Measurements from ENCODE around the gene SAMD7. TPM values are rescaled to one million over a fixed set of nuclear protein-coding genes. Genes with fewer than 3 reads are reported as not detected.

The SAMD7 gene
- total and polyA plus RNA-seq, 2 donors, result not detected

GRCh38 chr3:169968224-169968885, 57.0 kb downstream of the SAMD7 start:
- WGBS, result 79% methylated on average over 2 of the region's 2 CpGs
- Histone ChIP-seq H3K36me3 (ENCODE audit: control insufficient read depth in 2 of 2, insufficient read depth in 2 of 2, low read length in 1 of 2) (peaks cover 0 to 11% of the 10 kb centered on the region in 2 donors), H3K27ac (ENCODE audit: low read depth in 1 of 2, low read length in 1 of 2) (no peak overlapping the region), H3K4me1 (ENCODE audit: control insufficient read depth in 2 of 2, insufficient read depth in 2 of 2, low read length in 2 of 2) (peaks cover 5 to 9% of the 10 kb centered on the region in 2 donors), H3K27me3 (ENCODE audit: control insufficient read depth in 2 of 2, insufficient read depth in 1 of 2, low read length in 1 of 2) (no peaks in the 10 kb centered on the region), H3K9me3 (ENCODE audit: control insufficient read depth in 2 of 2, insufficient read depth in 1 of 2, low read length in 1 of 2) (no peaks in the 10 kb centered on the region), H3K4me3 (ENCODE audit: low read length in 2 of 2) (no peak overlapping the region)
- no peak for DNase-seq (ENCODE audit: low read depth in 6 of 9, low spot score in 9 of 9)

- 95% methylated on average over 5 of the region's 5 CpGs for WGBS
- H3K27ac ChIP-seq (ENCODE audit: low read depth in 1 of 2, low read length in 1 of 2), result no peak overlapping the region
- H3K9me3 ChIP-seq (ENCODE audit: control insufficient read depth in 2 of 2, insufficient read depth in 1 of 2, low read length in 1 of 2), result no peaks in the 10 kb centered on the region
- peaks cover 0 to 11% of the 10 kb centered on the region in 2 donors for H3K36me3 ChIP-seq (ENCODE audit: control insufficient read depth in 2 of 2, insufficient read depth in 2 of 2, low read length in 1 of 2)
- no peaks in the 10 kb centered on the region for H3K27me3 ChIP-seq (ENCODE audit: control insufficient read depth in 2 of 2, insufficient read depth in 1 of 2, low read length in 1 of 2)
- DNase-seq (ENCODE audit: low read depth in 6 of 9, low spot score in 9 of 9), result no peak
- no peak overlapping the region for H3K4me3 ChIP-seq (ENCODE audit: low read length in 2 of 2)
- peaks cover 5 to 9% of the 10 kb centered on the region in 2 donors for H3K4me1 ChIP-seq (ENCODE audit: control insufficient read depth in 2 of 2, insufficient read depth in 2 of 2, low read length in 2 of 2)
Measured at GRCh38 chr3:169969174-169970095, 58.1 kb downstream of the SAMD7 start.

- Histone ChIP-seq H3K36me3 (ENCODE audit: control insufficient read depth in 2 of 2, insufficient read depth in 2 of 2, low read length in 1 of 2) (peaks cover 1 to 17% of the 10 kb centered on the region in 2 donors), H3K4me3 (ENCODE audit: low read length in 2 of 2) (no peak overlapping the region), H3K27ac (ENCODE audit: low read depth in 1 of 2, low read length in 1 of 2) (no peak overlapping the region), H3K4me1 (ENCODE audit: control insufficient read depth in 2 of 2, insufficient read depth in 2 of 2, low read length in 2 of 2) (peaks cover 5 to 9% of the 10 kb centered on the region in 2 donors), H3K9me3 (ENCODE audit: control insufficient read depth in 2 of 2, insufficient read depth in 1 of 2, low read length in 1 of 2) (no peaks in the 10 kb centered on the region), H3K27me3 (ENCODE audit: control insufficient read depth in 2 of 2, insufficient read depth in 1 of 2, low read length in 1 of 2) (no peaks in the 10 kb centered on the region)
- DNase-seq (ENCODE audit: low read depth in 6 of 9, low spot score in 9 of 9), result no peak
- WGBS, result 79% methylated on average over 1 of the region's 1 CpG
Measured at GRCh38 chr3:169970847-169971246, 59.5 kb downstream of the SAMD7 start.

- no peaks in the 10 kb centered on the region for H3K9me3 ChIP-seq (ENCODE audit: control insufficient read depth in 2 of 2, insufficient read depth in 1 of 2, low read length in 1 of 2)
- no peak overlapping the region for H3K27ac ChIP-seq (ENCODE audit: low read depth in 1 of 2, low read length in 1 of 2)
- no peaks in the 10 kb centered on the region for H3K27me3 ChIP-seq (ENCODE audit: control insufficient read depth in 2 of 2, insufficient read depth in 1 of 2, low read length in 1 of 2)
- peaks cover 5 to 22% of the 10 kb centered on the region in 2 donors for H3K36me3 ChIP-seq (ENCODE audit: control insufficient read depth in 2 of 2, insufficient read depth in 2 of 2, low read length in 1 of 2)
- DNase-seq (ENCODE audit: low read depth in 6 of 9, low spot score in 9 of 9), result no peak
- H3K4me1 ChIP-seq (ENCODE audit: control insufficient read depth in 2 of 2, insufficient read depth in 2 of 2, low read length in 2 of 2), result peaks cover 0 to 3% of the 10 kb centered on the region in 2 donors
- no peak overlapping the region for H3K4me3 ChIP-seq (ENCODE audit: low read length in 2 of 2)
- WGBS, result 98% methylated on average over 2 of the region's 2 CpGs
Measured at GRCh38 chr3:169971522-169971921, 60.1 kb downstream of the SAMD7 start.

- H3K36me3 ChIP-seq (ENCODE audit: control insufficient read depth in 2 of 2, insufficient read depth in 2 of 2, low read length in 1 of 2), result peaks cover 37 to 86% of the 10 kb centered on the region in 2 donors
- H3K27ac ChIP-seq (ENCODE audit: low read depth in 1 of 2, low read length in 1 of 2), result no peak overlapping the region
- H3K27me3 ChIP-seq (ENCODE audit: control insufficient read depth in 2 of 2, insufficient read depth in 1 of 2, low read length in 1 of 2), result no peaks in the 10 kb centered on the region
- no peaks in the 10 kb centered on the region for H3K9me3 ChIP-seq (ENCODE audit: control insufficient read depth in 2 of 2, insufficient read depth in 1 of 2, low read length in 1 of 2)
- WGBS, result 94% methylated on average over 2 of the region's 2 CpGs
- DNase-seq (ENCODE audit: low read depth in 6 of 9, low spot score in 9 of 9), result no peak
- H3K4me3 ChIP-seq (ENCODE audit: low read length in 2 of 2), result no peak overlapping the region
- no peaks in the 10 kb centered on the region for H3K4me1 ChIP-seq (ENCODE audit: control insufficient read depth in 2 of 2, insufficient read depth in 2 of 2, low read length in 2 of 2)
Measured at GRCh38 chr3:169980055-169980454, 68.7 kb downstream of the SAMD7 start.

- H3K36me3 ChIP-seq (ENCODE audit: control insufficient read depth in 2 of 2, insufficient read depth in 2 of 2, low read length in 1 of 2), result peaks cover 30 to 85% of the 10 kb centered on the region in 2 donors
- no peak for DNase-seq (ENCODE audit: low read depth in 6 of 9, low spot score in 9 of 9)
- no peaks in the 10 kb centered on the region for H3K27me3 ChIP-seq (ENCODE audit: control insufficient read depth in 2 of 2, insufficient read depth in 1 of 2, low read length in 1 of 2)
- no peak overlapping the region for H3K27ac ChIP-seq (ENCODE audit: low read depth in 1 of 2, low read length in 1 of 2)
- no peaks in the 10 kb centered on the region for H3K9me3 ChIP-seq (ENCODE audit: control insufficient read depth in 2 of 2, insufficient read depth in 1 of 2, low read length in 1 of 2)
- no peak overlapping the region for H3K4me3 ChIP-seq (ENCODE audit: low read length in 2 of 2)
- H3K4me1 ChIP-seq (ENCODE audit: control insufficient read depth in 2 of 2, insufficient read depth in 2 of 2, low read length in 2 of 2), result no peaks in the 10 kb centered on the region
- 75% methylated on average over 3 of the region's 3 CpGs for WGBS
Measured at GRCh38 chr3:169984292-169984691, 72.9 kb downstream of the SAMD7 start.

Other genes with a start within 250 kb of the SAMD7 start
- 3.2 TPM for gene MECOM, start 247.9 kb upstream of the SAMD7 start, total RNA-seq
- gene MECOM, start 247.9 kb upstream of the SAMD7 start, polyA plus RNA-seq, result 3.5 TPM
- gene TERC, start 146.5 kb upstream of the SAMD7 start, total RNA-seq, result 136 TPM
- gene TERC, start 146.5 kb upstream of the SAMD7 start, polyA plus RNA-seq, result not detected
- 1.0 TPM for gene ACTRT3, start 142.0 kb upstream of the SAMD7 start, total RNA-seq
- gene ACTRT3, start 142.0 kb upstream of the SAMD7 start, polyA plus RNA-seq, result 1.5 TPM
- 26.1 TPM for gene MYNN, start 138.2 kb upstream of the SAMD7 start, total RNA-seq
- 15.4 TPM for gene MYNN, start 138.2 kb upstream of the SAMD7 start, polyA plus RNA-seq
- gene LRRIQ4, start 98.7 kb upstream of the SAMD7 start, total RNA-seq, result 0.05 TPM
- 0.07 TPM for gene LRRIQ4, start 98.7 kb upstream of the SAMD7 start, polyA plus RNA-seq
- 5.9 TPM for gene LRRC34, start 98.7 kb upstream of the SAMD7 start, total RNA-seq
- gene LRRC34, start 98.7 kb upstream of the SAMD7 start, polyA plus RNA-seq, result 2.6 TPM
- gene LRRC31, start 41.6 kb upstream of the SAMD7 start, total RNA-seq, result 0.09 TPM
- 0.07 TPM for gene LRRC31, start 41.6 kb upstream of the SAMD7 start, polyA plus RNA-seq
- 61.7 TPM for gene SEC62, start 55.2 kb downstream of the SAMD7 start, total RNA-seq
- gene SEC62, start 55.2 kb downstream of the SAMD7 start, polyA plus RNA-seq, result 39.2 TPM
- gene GPR160, start 126.4 kb downstream of the SAMD7 start, total RNA-seq, result 7.7 TPM
- 5.1 TPM for gene GPR160, start 126.4 kb downstream of the SAMD7 start, polyA plus RNA-seq

All from thymus (tissue), 11 donors.